Measurements from ENCODE around the gene FAM118B.
"Not testable (repeated sequence)": the region's sequence is repeated elsewhere in the genome, so short reads cannot be mapped to it uniquely, and the experiment has no call there.

The FAM118B gene

GRCh38 chr11:126303623-126304456, 92.3 kb downstream of the FAM118B start, which contains the start of gene DCPS:
TSS of gene DCPS (plus strand) at chr11:126304060. CDS start at chr11:126304081, 21 bp downstream.
- peak within 1 kb of the TSS; percentile 93 for H3K4me3 Mint-ChIP-seq
- peaks cover 24% of the 10 kb centered on the region for H3K4me1 Mint-ChIP-seq
- H3K27ac Mint-ChIP-seq: peak within 1 kb of the TSS; percentile 97
- no peaks in the 10 kb centered on the region for H3K9me3 Mint-ChIP-seq
- peaks cover 87% of the 10 kb centered on the region for H3K36me3 Mint-ChIP-seq
- ATAC-seq (peak; percentile 97), DNase-seq (ENCODE audit: low spot score in 2 of 2) (peak; percentile 88 to 94)

GRCh38 chr11:126304457-126305075, 93.0 kb downstream of the FAM118B start:
- Mint-ChIP-seq H3K36me3 (peaks cover 87% of the 10 kb centered on the region), H3K4me3 (peak overlapping the region; percentile 93), H3K4me1 (peaks cover 24% of the 10 kb centered on the region), H3K9me3 (no peaks in the 10 kb centered on the region), H3K27ac (peak overlapping the region; percentile 97)
- DNase-seq (ENCODE audit: low spot score in 2 of 2): peak in 1 of 2 donors; percentile 62
- ATAC-seq: peak; percentile 1

GRCh38 chr11:126305699-126306098, 94.1 kb downstream of the FAM118B start:
- no peak for DNase-seq (ENCODE audit: low spot score in 2 of 2)
- peaks cover 87% of the 10 kb centered on the region for H3K36me3 Mint-ChIP-seq
- H3K4me1 Mint-ChIP-seq: peaks cover 35% of the 10 kb centered on the region
- no peaks in the 10 kb centered on the region for H3K9me3 Mint-ChIP-seq
- peak overlapping the region; percentile 93 for H3K4me3 Mint-ChIP-seq
- peak; percentile 63 for ATAC-seq
- peak overlapping the region; percentile 97 for H3K27ac Mint-ChIP-seq

GRCh38 chr11:126307706-126308105, 96.1 kb downstream of the FAM118B start:
- Mint-ChIP-seq H3K36me3 (peaks cover 81% of the 10 kb centered on the region), H3K9me3 (no peaks in the 10 kb centered on the region), H3K4me3 (no peak overlapping the region), H3K27ac (no peak overlapping the region), H3K4me1 (peaks cover 44% of the 10 kb centered on the region)
- DNase-seq (ENCODE audit: low spot score in 2 of 2) (no peak), ATAC-seq (no peak)

GRCh38 chr11:126308271-126308671, 96.7 kb downstream of the FAM118B start:
- DNase-seq (ENCODE audit: low spot score in 2 of 2) (no peak), ATAC-seq (no peak)
- H3K4me1 Mint-ChIP-seq: peaks cover 44% of the 10 kb centered on the region
- peaks cover 81% of the 10 kb centered on the region for H3K36me3 Mint-ChIP-seq
- no peak overlapping the region for H3K4me3 Mint-ChIP-seq
- no peak overlapping the region for H3K27ac Mint-ChIP-seq
- no peaks in the 10 kb centered on the region for H3K9me3 Mint-ChIP-seq

- not testable (repeated sequence) for ATAC-seq; H3K27ac Mint-ChIP-seq; H3K9me3 Mint-ChIP-seq; H3K4me3 Mint-ChIP-seq; DNase-seq (ENCODE audit: low spot score in 2 of 2)
- Mint-ChIP-seq H3K4me1 (peaks cover 44% of the 10 kb centered on the region), H3K36me3 (peaks cover 81% of the 10 kb centered on the region)
Measured at GRCh38 chr11:126308771-126309170, 97.2 kb downstream of the FAM118B start.

GRCh38 chr11:126310200-126310991, 98.8 kb downstream of the FAM118B start:
- no peak overlapping the region for H3K4me3 Mint-ChIP-seq
- H3K27ac Mint-ChIP-seq: peak overlapping the region; percentile 63
- peaks cover 36% of the 10 kb centered on the region for H3K4me1 Mint-ChIP-seq
- DNase-seq (ENCODE audit: low spot score in 2 of 2) (peak; percentile 59 to 74), ATAC-seq (peak; percentile 83)
- H3K9me3 Mint-ChIP-seq: no peaks in the 10 kb centered on the region
- peaks cover 76% of the 10 kb centered on the region for H3K36me3 Mint-ChIP-seq

GRCh38 chr11:126310992-126311310, 99.4 kb downstream of the FAM118B start:
- H3K27ac Mint-ChIP-seq: peak overlapping the region; percentile 63
- H3K4me3 Mint-ChIP-seq: no peak overlapping the region
- no peak for DNase-seq (ENCODE audit: low spot score in 2 of 2)
- no peaks in the 10 kb centered on the region for H3K9me3 Mint-ChIP-seq
- peaks cover 32% of the 10 kb centered on the region for H3K4me1 Mint-ChIP-seq
- no peak for ATAC-seq
- H3K36me3 Mint-ChIP-seq: peaks cover 72% of the 10 kb centered on the region

GRCh38 chr11:126311401-126312291, 100.1 kb downstream of the FAM118B start:
- H3K4me3 Mint-ChIP-seq: no peak overlapping the region
- peaks cover 37% of the 10 kb centered on the region for H3K4me1 Mint-ChIP-seq
- DNase-seq (ENCODE audit: low spot score in 2 of 2) (no peak), ATAC-seq (no peak)
- peak overlapping the region; percentile 63 for H3K27ac Mint-ChIP-seq
- H3K9me3 Mint-ChIP-seq: peaks cover 3% of the 10 kb centered on the region
- H3K36me3 Mint-ChIP-seq: peaks cover 77% of the 10 kb centered on the region

Data from stimulated activated effector memory CD8-positive, alpha-beta T cell treated with anti-CD3 and anti-CD28 coated beads, Interleukin-12 subunit alpha, Interleukin-12 subunit beta, amount 100 ng/mL, for 72 hours (primary cell).